OCI-LY3 (cell line): ENCODE results near the gene IMMP2L.

Experiments
- H2AFZ ChIP-seq: fragments of 200-600, 300-600 bp; shearing (Covaris generic); 2 replicates; pipeline ENCODE4 v1.6.0; 2014; ENCODE audit warnings: antibody characterized with exemption, low read depth, low read length
- H3K27ac ChIP-seq: fragments of 200-600, 300-600 bp; sonication (generic); 2 replicates; pipeline ENCODE4 v1.5.1; 2014; ENCODE audit warnings: mild to moderate bottlenecking, low read length, moderate library complexity, mixed read lengths
- H3K27me3 ChIP-seq: fragments of 200-600, 300-600 bp; sonication (generic); 2 replicates; pipeline ENCODE4 v1.6.1; 2014; ENCODE audit warnings: low read depth, low read length, mixed read lengths
- H3K36me3 ChIP-seq: fragments of 200-600, 300-600 bp; sonication (generic); replicated peaks from 2 replicates; pipeline ENCODE3; 2014; ENCODE audit warnings: low read depth, low read length, mixed read lengths
- H3K4me1 ChIP-seq: fragments of 300-600, 200-600 bp; sonication (generic); 2 replicates; pipeline ENCODE4 v1.6.1; 2014; ENCODE audit warnings: low read length, mixed read lengths
- H3K4me2 ChIP-seq: fragments of 200-600, 300-600 bp; sonication (generic); 2 replicates; pipeline ENCODE4 v1.6.1; 2014; ENCODE audit warnings: low read length, mixed read lengths
- H3K4me3 ChIP-seq: fragments of 300-600, 200-600 bp; sonication (generic); 2 replicates; pipeline ENCODE4 v1.5.1; 2014; ENCODE audit warnings: antibody characterized with exemption, mild to moderate bottlenecking, low read length, moderate library complexity
- H3K79me2 ChIP-seq: fragments of 300-600, 200-600 bp; shearing (Covaris generic); 2 replicates; pipeline ENCODE4 v1.6.1; 2014; ENCODE audit warnings: mild to moderate bottlenecking, low read length, mixed read lengths
- H3K9ac ChIP-seq: fragments of 300-600, 200-600 bp; shearing (Covaris generic); 2 replicates; pipeline ENCODE4 v1.6.0; 2014; ENCODE audit warnings: mild to moderate bottlenecking, low read length, moderate library complexity
- H3K9me3 ChIP-seq: fragments of 200-600, 300-600 bp; shearing (Covaris generic); 2 replicates; pipeline ENCODE4 v1.6.1; 2014; ENCODE audit warnings: low read length, mixed read lengths; ENCODE audit not compliant: insufficient read depth
- H4K20me1 ChIP-seq: fragments of 200-600, 300-600 bp; sonication (generic); 2 replicates; pipeline ENCODE4 v1.6.1; 2016; ENCODE audit warnings: low read length, mixed read lengths; ENCODE audit not compliant: insufficient read depth
- CTCF ChIP-seq: fragments of 200-600, 300-600 bp; sonication (generic); IDR thresholded peaks from 2 replicates; pipeline ENCODE4 v1.5.1; 2014; ENCODE audit warnings: antibody characterized with exemption, low read length, low read depth
- EZH2phosphoT487 ChIP-seq: fragments of 200-600 bp; shearing (Covaris generic); IDR thresholded peaks from 2 replicates; pipeline ENCODE4 v1.6.1; 2018; ENCODE audit warnings: antibody characterized with exemption, mixed run types, low read depth

The IMMP2L gene

GRCh38 chr7:111232249-111233084 is 329.8 kb downstream of the IMMP2L start:
- Histone ChIP-seq H3K9me3 (no peaks in the 10 kb centered on the region), H3K27ac (no peak overlapping the region), H3K27me3 (no peaks in the 10 kb centered on the region), H3K4me3 (no peak overlapping the region), H3K9ac (no peak overlapping the region), H3K36me3 (no peaks in the 10 kb centered on the region), H3K4me2 (peak overlapping the region; percentile 43), H4K20me1 (no peaks in the 10 kb centered on the region), H2AFZ (no peak overlapping the region), H3K4me1 (peaks cover 12% of the 10 kb centered on the region), H3K79me2 (no peaks in the 10 kb centered on the region)
- TF ChIP-seq EZH2phosphoT487 (no peak), CTCF (no peak)

DNA sequence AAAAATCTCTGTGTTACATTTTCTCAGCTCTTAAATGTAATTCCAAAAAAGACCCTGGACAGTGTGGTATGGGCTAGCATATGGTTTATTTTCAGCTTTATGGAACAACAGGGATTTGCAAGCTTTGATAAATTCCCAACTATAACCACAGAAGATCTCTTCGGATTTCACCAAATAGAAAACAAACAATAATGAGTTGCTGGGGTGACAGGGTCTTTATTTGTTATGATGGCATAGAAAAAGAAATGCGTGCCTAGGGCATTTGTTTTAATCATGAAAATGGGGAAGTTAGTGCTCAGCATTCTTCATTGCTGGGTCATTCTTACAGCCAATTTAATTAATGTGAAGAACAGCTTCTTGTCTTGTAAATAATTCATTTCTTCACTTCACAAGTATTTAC is 332.4 kb downstream of the IMMP2L start:
- Histone ChIP-seq H3K27ac (no peak overlapping the region), H4K20me1 (no peaks in the 10 kb centered on the region), H3K4me3 (no peak overlapping the region), H3K4me1 (peaks cover 12% of the 10 kb centered on the region), H3K36me3 (no peaks in the 10 kb centered on the region), H3K9me3 (no peaks in the 10 kb centered on the region), H3K4me2 (no peak overlapping the region), H3K79me2 (no peaks in the 10 kb centered on the region), H2AFZ (no peak overlapping the region), H3K9ac (no peak overlapping the region), H3K27me3 (no peaks in the 10 kb centered on the region)
- TF ChIP-seq CTCF: no peak
- no peak for TF ChIP-seq EZH2phosphoT487

DNA sequence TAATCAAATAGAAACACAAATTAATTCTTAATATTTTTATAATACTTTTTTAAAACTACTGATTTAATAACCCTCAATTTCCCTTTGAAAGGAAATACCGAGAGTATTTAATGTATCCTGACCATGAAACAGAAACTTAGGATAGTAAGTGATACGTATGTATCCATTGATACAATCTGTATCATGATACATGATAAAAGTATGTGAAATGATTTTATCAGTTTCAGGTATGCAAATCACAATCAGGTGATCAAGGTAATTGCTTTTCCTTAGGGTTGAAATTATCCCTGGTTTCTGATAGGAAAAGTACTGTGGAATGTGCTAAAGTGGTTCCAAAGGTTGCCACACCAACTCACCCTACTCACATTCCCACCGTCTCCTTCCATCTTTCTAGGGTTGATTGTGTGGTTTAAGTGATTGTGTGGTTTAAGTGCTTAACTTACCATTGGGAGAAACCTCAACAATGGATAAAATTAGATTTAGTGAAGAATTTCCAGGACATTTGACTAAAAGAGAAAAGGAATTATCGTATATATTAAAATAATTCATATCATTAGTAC is 333.0 kb downstream of the IMMP2L start:
- H2AFZ ChIP-seq: no peak overlapping the region
- H3K79me2 ChIP-seq: no peaks in the 10 kb centered on the region
- H4K20me1 ChIP-seq: no peaks in the 10 kb centered on the region
- no peaks in the 10 kb centered on the region for H3K27me3 ChIP-seq
- no peaks in the 10 kb centered on the region for H3K36me3 ChIP-seq
- H3K4me1 ChIP-seq: peaks cover 13% of the 10 kb centered on the region
- H3K4me2 ChIP-seq: no peak overlapping the region
- H3K9me3 ChIP-seq: no peaks in the 10 kb centered on the region
- no peak overlapping the region for H3K4me3 ChIP-seq
- TF ChIP-seq EZH2phosphoT487: no peak
- no peak for TF ChIP-seq CTCF
- H3K9ac ChIP-seq: no peak overlapping the region
- H3K27ac ChIP-seq: no peak overlapping the region

DNA sequence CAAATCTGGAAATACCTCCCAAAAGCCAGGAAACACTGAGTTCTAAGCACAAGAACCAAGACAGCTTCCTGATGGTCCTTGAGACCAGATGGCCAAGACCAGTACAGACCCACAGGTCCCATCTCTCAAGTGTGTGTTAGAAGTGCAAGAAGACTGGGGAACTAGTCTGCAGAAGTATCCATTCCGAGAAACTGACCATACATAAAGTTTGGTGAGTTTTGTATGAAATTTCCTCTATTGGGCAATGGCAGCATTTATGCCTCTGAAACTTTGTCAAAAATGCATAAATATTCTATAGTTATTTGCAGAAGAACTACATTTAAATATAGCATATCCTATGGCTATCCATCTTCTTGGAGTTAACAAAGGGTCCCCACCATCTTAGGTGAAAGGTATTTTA is 333.9 kb downstream of the IMMP2L start:
- Histone ChIP-seq H3K4me2 (no peak overlapping the region), H3K4me1 (peaks cover 19% of the 10 kb centered on the region), H3K9me3 (no peaks in the 10 kb centered on the region), H3K27ac (no peak overlapping the region), H3K9ac (no peak overlapping the region), H3K79me2 (no peaks in the 10 kb centered on the region), H3K4me3 (no peak overlapping the region), H2AFZ (no peak overlapping the region), H4K20me1 (no peaks in the 10 kb centered on the region), H3K27me3 (no peaks in the 10 kb centered on the region), H3K36me3 (no peaks in the 10 kb centered on the region)
- no peak for TF ChIP-seq EZH2phosphoT487
- no peak for TF ChIP-seq CTCF
